Vein endothelial cell (primary cell): ENCODE measurements around the gene KATNB1. TPM values are rescaled to one million over a fixed set of nuclear protein-coding genes. Genes with fewer than 3 reads are reported as not detected.

Experiments
- small RNA-seq: library from RNA; depleted of rRNA; stranded (forward); fragments of <200 nt; gene quantifications from one replicate; pipeline ENCODE3, GENCODE V24; 2012
- total RNA-seq: library from RNA; depleted of rRNA; stranded (reverse); fragments of >200 nt; gene quantifications from 2 replicates; pipeline ENCODE4 v1.2.3, GENCODE V29; 2012

The KATNB1 gene
- 31.2 and 32.0 TPM in 2 replicates for total RNA-seq

GRCh38 chr16:57735755-57736418 is at the start of gene KATNB1:
Gene KATNB1, plus strand, starts transcription at chr16:57735770. Its CDS starts 1,474 bp downstream, at chr16:57737244.

GRCh38 chr16:57694725-57695679 is 40.6 kb upstream of the KATNB1 start, which contains the start of gene DRC7:
Gene DRC7, plus strand, starts transcription at chr16:57694806. Its CDS starts 3,144 bp downstream, at chr16:57697950.

GRCh38 chr16:57802341-57803133 is 67.0 kb downstream of the KATNB1 start, which contains the start of gene KIFC3:
Gene KIFC3, minus strand, starts transcription at chr16:57802491. Its CDS starts 4,248 bp downstream, at chr16:57798243.

Small RNAs within 50 kb of the gene (small RNA-seq; reads per million reads assigned to genes)
- gene MIR6772, result not detected

Other genes starting within 250 kb of the KATNB1 start
- gene DOK4, start 249.3 kb upstream of the KATNB1 start, total RNA-seq, result 13.4 and 26.5 TPM in 2 replicates
- gene CCDC102A, start 199.2 kb upstream of the KATNB1 start, total RNA-seq, result 8.2 and 8.6 TPM in 2 replicates
- gene ADGRG5, start 193.1 kb upstream of the KATNB1 start, total RNA-seq, result under 0.01 TPM in 1 of 2 replicates, not detected in the other
- gene ADGRG1, start 107.1 kb upstream of the KATNB1 start, total RNA-seq, result 58.5 and 88.1 TPM in 2 replicates
- gene ADGRG3, start 67.5 kb upstream of the KATNB1 start, total RNA-seq, result not detected in 2 replicates
- gene DRC7, start 41.0 kb upstream of the KATNB1 start, total RNA-seq, result 0.48 TPM in 1 of 2 replicates, not detected in the other
- gene KIFC3, start 66.7 kb downstream of the KATNB1 start, total RNA-seq, result 45.8 and 55.9 TPM in 2 replicates
- under 0.01 TPM in 2 replicates for gene CNGB1, start 235.4 kb downstream of the KATNB1 start, total RNA-seq